HEK293 (cell line): ENCODE results near the gene VAV2.

Experiments used
- TRIM28 ChIP-seq: IDR thresholded peaks from 2 replicates; pipeline ENCODE4 v1.6.1; 2011; ENCODE audit warnings: low read length, control low read depth, borderline replicate concordance
- YY1 ChIP-seq: fragments of 450-650 bp; formaldehyde crosslinking; IDR thresholded peaks from 2 replicates; pipeline ENCODE4 v1.5.1; 2018; ENCODE audit warnings: missing biosample characterization, missing genetic modification characterization
- ZNF473 ChIP-seq: fragments of 450-650 bp; formaldehyde crosslinking; IDR thresholded peaks from 2 replicates; pipeline ENCODE4 v1.5.1; 2017; ENCODE audit warnings: missing biosample characterization, missing genetic modification characterization
- ZNF664 ChIP-seq: fragments of 450-650 bp; formaldehyde crosslinking; IDR thresholded peaks from 2 replicates; pipeline ENCODE4 v1.5.1; 2016; ENCODE audit warnings: missing biosample characterization, missing genetic modification characterization
- ZNF747 ChIP-seq: fragments of 450-650 bp; formaldehyde crosslinking; IDR thresholded peaks from 2 replicates; pipeline ENCODE4 v1.5.1; 2016; ENCODE audit warnings: missing biosample characterization, missing genetic modification characterization

DNA sequence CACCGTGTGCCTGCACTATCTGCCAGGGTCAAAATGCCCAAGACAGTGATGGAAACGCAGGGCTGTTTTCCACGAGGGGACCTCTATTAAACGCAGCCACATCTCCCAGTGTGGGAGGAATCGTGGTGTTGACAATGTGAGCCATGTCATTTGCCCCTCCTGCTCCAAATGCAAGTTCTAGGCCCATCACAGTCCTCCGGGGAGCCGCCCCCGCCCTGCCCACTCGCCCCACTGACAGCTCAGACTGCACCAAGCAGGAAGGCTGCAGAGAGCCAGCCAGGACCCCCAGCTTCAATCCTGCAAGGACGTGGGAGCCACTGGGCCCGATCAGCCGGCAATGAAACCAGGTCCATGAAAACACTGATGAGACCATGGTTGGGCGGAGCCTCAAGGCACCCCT is 85.9 kb downstream of the VAV2 start:
- TF ChIP-seq ZNF664 (tag by site-specific recombination) (no peak), ZNF473 (tag by site-specific recombination) (no peak), ZNF747 (no peak), YY1 (tag by site-specific recombination) (no peak), TRIM28 (no peak)
